ENCODE data around the gene CFAP251.

DNA sequence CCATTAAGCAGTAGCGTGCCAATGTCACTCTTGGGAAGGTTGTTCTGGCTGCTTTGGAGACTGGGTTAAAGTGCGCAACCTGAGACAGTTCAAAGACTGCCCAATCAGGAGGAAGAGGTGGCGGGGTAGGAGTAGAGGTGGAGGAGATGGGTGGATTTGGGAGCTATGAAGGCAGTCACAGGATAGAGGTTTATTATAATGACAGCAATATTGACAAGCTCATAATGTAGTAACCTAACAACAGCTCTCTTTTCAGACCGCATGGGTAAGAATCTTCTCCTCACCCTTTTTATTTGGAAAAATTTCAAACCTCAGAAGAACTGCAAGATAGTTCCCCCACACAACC is 35.1 kb upstream of the CFAP251 start:
- TF ChIP-seq, protein P1, sequence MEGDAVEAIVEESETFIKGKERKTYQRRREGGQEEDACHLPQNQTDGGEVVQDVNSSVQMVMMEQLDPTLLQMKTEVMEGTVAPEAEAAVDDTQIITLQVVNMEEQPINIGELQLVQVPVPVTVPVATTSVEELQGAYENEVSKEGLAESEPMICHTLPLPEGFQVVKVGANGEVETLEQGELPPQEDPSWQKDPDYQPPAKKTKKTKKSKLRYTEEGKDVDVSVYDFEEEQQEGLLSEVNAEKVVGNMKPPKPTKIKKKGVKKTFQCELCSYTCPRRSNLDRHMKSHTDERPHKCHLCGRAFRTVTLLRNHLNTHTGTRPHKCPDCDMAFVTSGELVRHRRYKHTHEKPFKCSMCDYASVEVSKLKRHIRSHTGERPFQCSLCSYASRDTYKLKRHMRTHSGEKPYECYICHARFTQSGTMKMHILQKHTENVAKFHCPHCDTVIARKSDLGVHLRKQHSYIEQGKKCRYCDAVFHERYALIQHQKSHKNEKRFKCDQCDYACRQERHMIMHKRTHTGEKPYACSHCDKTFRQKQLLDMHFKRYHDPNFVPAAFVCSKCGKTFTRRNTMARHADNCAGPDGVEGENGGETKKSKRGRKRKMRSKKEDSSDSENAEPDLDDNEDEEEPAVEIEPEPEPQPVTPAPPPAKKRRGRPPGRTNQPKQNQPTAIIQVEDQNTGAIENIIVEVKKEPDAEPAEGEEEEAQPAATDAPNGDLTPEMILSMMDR (conservative IDR thresholded peaks at IDR 0.05 in 1 of 2, IDR thresholded peaks at IDR 0.05 in 1 of 2; ENCODE audit: low read depth in 1 of 2, low read length in 2 of 2), result no peak
- TF ChIP-seq EZH2 (IDR thresholded peaks at IDR 0.05; ENCODE audit: low read length, missing control alignments), result no peak
